ENCODE measurements around the gene ADCY3.

DNA sequence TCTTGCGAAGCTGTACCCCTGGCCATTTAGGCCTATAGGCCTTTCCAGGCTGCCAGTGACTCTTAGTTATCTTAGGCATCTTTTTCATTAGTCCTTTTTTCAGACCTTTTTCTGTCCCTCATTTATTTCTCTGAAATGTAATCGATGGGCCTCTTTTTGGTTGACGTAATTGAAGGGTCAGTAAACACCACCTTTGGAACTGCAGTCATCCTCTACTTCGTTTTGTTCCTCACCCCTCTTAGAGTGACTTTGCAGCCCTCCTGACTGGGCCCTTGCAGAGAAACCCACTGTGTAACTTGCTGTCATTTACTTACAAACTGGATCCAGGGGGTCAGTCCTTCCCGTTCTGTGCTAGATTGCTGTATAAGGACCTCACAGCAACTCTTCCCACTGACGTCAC lies 103.6 kb downstream of the ADCY3 start:
- TF ChIP-seq, protein P1, sequence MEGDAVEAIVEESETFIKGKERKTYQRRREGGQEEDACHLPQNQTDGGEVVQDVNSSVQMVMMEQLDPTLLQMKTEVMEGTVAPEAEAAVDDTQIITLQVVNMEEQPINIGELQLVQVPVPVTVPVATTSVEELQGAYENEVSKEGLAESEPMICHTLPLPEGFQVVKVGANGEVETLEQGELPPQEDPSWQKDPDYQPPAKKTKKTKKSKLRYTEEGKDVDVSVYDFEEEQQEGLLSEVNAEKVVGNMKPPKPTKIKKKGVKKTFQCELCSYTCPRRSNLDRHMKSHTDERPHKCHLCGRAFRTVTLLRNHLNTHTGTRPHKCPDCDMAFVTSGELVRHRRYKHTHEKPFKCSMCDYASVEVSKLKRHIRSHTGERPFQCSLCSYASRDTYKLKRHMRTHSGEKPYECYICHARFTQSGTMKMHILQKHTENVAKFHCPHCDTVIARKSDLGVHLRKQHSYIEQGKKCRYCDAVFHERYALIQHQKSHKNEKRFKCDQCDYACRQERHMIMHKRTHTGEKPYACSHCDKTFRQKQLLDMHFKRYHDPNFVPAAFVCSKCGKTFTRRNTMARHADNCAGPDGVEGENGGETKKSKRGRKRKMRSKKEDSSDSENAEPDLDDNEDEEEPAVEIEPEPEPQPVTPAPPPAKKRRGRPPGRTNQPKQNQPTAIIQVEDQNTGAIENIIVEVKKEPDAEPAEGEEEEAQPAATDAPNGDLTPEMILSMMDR (IDR thresholded peaks at IDR 0.05 in 4 of 5, conservative IDR thresholded peaks at IDR 0.05 in 1 of 5): no peak
- no peak for TF ChIP-seq POLR2A (IDR thresholded peaks at IDR 0.05)
